Measurements from ENCODE around the gene NOL11.
"Not testable (repeated sequence)": the region's sequence is repeated elsewhere in the genome, so short reads cannot be mapped to it uniquely, and the experiment has no call there.

NOL11 gene

GRCh38 chr17:67717624-67718324, at the start of gene NOL11:
Gene NOL11 (plus strand): TSS chr17:67717936. CDS start chr17:67717948, 12 bp downstream.
- peak; percentile 99 for DNase-seq

GRCh38 chr17:67671493-67671892, 46.2 kb upstream of the NOL11 start:
- DNase-seq: no peak

GRCh38 chr17:67672592-67673335, 45.0 kb upstream of the NOL11 start:
- no peak for DNase-seq

- no peak for DNase-seq
Measured at GRCh38 chr17:67675481-67675880, 42.3 kb upstream of the NOL11 start.

GRCh38 chr17:67676305-67676704, 41.4 kb upstream of the NOL11 start:
- no peak for DNase-seq

GRCh38 chr17:67678414-67678813, 39.3 kb upstream of the NOL11 start:
- no peak for DNase-seq

- no peak for DNase-seq
Measured at GRCh38 chr17:67679225-67679624, 38.5 kb upstream of the NOL11 start.

- no peak for DNase-seq
Measured at GRCh38 chr17:67679721-67680120, 38.0 kb upstream of the NOL11 start.

GRCh38 chr17:67680445-67681224, 37.1 kb upstream of the NOL11 start:
- no peak for DNase-seq

GRCh38 chr17:67682196-67682595, 35.5 kb upstream of the NOL11 start:
- no peak for DNase-seq

GRCh38 chr17:67685351-67685750, 32.4 kb upstream of the NOL11 start:
- DNase-seq: no peak

- no peak for DNase-seq
Measured at GRCh38 chr17:67686241-67686640, 31.5 kb upstream of the NOL11 start.

- no peak for DNase-seq
Measured at GRCh38 chr17:67687511-67687910, 30.2 kb upstream of the NOL11 start.

GRCh38 chr17:67689534-67690177, 28.1 kb upstream of the NOL11 start:
- DNase-seq: peak; percentile 52

GRCh38 chr17:67693811-67694210, 23.9 kb upstream of the NOL11 start:
- DNase-seq: no peak

- DNase-seq: no peak
Measured at GRCh38 chr17:67696347-67696746, 21.4 kb upstream of the NOL11 start.

- no peak for DNase-seq
Measured at GRCh38 chr17:67696853-67697498, 20.8 kb upstream of the NOL11 start.

GRCh38 chr17:67700037-67700724, 17.6 kb upstream of the NOL11 start:
- no peak for DNase-seq

GRCh38 chr17:67700725-67701119, 17.0 kb upstream of the NOL11 start:
- DNase-seq: no peak

- DNase-seq: not testable (repeated sequence)
Measured at GRCh38 chr17:67702861-67703260, 14.9 kb upstream of the NOL11 start.

GRCh38 chr17:67707442-67707841, 10.3 kb upstream of the NOL11 start:
- DNase-seq: no peak

GRCh38 chr17:67708378-67708777, 9.4 kb upstream of the NOL11 start:
- DNase-seq: no peak

Measured in left hindlimb (tissue), 1 donor.